Stimulated activated CD4-positive, alpha-beta T cell treated with anti-CD3 and anti-CD28 coated beads, Interleukin-1b, Interleukin-23, amount 100 ng/mL, for 1 hour (primary cell): ENCODE measurements around the gene CTNNA2.
"Not testable (repeated sequence)": the region's sequence is repeated elsewhere in the genome, so short reads cannot be mapped to it uniquely, and the experiment has no call there.

Source experiments
- DNase-seq, 2 donors: peaks; one replicate each; pipeline ENCODE4 v3.0.0-alpha.2; 2020; ENCODE audit warnings: low read depth in 2 of 2

Gene CTNNA2

DNA sequence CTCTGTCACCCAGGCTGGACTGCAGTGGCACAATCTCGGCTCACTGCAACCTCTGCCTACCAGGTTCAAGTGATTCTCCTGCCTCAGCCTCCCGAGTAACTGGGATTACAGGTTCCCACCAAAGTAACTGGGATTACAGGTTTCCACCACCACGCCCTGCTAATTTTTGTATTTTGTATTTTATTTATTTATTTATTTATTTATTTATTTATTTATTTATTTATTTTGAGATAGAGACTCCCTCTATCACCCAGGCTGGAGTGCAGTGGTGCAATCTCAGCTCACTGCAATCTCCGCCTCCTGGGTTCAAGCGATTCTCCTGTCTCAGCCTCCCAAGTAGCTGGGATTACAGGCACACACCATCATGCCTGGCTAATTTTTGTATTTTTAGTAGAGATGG is 633.9 kb downstream of the CTNNA2 start:
- not testable (repeated sequence) for DNase-seq

DNA sequence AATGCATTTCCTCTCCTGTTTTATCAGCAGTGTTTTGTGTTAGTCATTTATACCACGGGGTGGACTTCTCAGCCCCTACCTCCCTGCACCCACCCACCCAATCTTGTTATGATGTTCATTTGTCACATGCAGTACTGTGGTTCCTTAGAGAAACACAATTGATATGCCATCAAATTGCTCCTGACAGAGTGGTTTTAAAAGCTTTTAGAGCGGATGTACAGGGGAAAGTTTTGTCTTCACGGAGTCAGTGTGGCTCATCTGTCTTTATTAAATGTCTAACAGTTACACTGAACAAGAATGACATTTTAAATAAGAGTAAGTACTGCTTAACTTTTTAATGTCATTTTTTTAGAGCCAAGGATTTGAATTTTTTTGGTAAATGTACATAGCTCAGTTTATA is 634.8 kb downstream of the CTNNA2 start:
- DNase-seq = no peak

DNA sequence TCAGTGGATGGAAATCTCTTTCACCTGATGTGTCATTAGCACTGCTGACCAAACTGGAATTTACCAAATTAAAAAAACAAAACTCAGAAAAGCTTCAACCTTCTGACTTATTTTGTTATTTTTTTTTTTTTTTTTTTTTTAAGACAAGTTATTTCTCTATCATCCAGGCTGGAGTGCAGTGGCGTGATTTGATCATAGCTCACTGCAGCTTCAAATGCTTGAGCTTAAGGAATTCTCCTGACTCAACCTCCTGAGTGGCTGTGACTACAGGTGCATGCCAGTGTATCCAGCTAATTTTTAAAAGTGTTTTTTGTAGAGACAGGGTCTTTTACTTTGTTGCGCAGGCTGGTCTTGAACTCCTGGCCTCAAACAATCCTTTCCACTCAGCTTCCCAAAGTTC is 636.1 kb downstream of the CTNNA2 start:
- no peak for DNase-seq

DNA sequence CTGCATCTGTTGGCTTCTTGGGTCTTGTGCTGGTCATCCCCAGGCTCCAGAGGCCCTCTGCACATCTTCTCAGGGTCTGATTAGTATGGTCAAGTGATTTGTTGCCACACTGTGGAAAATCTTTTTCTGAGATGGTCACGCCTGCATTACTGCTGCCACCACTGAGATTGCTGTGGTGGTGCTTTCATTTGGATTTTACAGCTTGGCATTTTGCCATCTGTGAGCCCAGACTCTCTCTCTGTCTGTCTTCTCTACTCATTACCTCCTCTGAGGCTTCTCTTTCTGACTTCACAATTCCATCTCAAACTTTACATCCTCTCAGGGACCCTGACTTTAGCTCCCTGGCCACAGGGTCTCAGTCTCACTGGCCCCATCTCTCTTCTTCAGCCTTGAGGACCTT is 637.1 kb downstream of the CTNNA2 start:
- DNase-seq = no peak

DNA sequence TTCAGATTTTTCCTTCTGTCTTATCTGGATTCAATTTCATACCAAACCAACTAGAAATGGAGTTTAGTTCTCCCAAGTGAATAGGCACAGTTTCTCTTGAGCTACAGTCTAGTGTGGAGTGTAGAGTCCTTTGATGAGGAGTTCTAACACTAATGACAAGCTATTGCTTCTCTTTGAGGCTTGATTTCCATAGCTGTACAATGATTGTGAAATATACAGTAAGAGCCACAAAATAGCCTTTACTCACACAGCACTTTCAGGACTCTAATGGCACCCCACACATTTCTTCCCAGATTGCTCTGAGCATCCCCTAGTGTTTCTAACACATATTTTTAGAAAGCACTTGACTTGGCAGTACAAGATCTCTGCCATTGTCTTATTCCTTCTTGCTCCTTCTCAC is 638.4 kb downstream of the CTNNA2 start:
- DNase-seq = no peak

DNA sequence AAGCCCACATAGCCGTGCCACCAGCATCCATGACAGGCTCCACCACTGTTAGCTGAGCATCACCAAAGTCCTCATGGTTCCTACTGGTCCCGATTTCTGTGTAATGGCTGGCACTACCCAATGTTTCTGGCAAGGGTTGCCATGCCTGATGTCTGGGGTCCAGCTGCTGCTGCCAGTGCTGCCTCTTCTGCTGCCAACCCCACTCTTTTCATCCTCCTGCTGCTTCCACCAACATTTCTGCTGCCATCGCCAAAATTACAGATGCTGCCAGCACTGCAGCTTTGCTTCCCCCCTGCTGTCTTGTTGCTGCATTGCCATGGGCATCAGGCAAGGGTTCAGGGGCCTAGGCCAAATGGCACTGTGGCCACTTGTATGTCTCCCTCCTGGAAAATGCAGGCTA is 638.8 kb downstream of the CTNNA2 start:
- no peak for DNase-seq

DNA sequence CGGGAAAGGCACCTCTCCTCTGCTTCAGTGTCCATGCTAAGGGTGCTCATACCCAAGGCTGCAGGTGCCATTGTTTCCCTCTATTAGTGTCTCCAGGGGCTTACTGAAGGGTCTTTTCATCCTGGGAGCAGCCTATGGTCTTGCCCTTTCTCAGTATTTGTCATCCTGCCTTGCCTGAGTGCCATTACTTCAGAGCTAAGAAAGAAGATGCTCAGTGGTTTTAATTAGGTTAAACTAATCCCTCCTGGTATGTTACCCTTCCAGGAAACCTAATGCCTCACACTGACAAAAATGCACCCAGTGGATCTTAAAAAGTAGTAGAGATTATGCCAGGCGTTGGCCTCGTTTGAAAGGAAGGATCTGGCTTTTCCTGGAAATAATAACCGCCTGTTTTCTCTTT is 640.3 kb downstream of the CTNNA2 start:
- DNase-seq = no peak

DNA sequence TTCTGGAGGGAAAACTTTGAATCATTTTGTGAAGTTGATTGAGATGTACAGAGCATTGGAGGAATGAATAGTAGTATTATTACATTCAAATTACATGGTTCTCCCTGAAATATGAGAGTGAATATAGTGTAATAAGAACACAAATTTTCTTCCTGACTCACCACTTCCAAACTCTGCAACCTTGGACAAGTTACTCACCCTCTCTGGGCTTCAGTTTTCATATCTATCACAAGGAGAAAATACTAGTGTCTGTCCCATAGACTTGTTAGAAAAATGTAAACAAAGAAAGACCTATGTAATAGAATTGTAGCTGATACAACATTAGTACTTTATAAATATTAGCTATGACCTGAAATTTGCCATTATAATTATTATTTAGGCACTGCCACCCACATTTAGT is 640.9 kb downstream of the CTNNA2 start:
- no peak for DNase-seq

DNA sequence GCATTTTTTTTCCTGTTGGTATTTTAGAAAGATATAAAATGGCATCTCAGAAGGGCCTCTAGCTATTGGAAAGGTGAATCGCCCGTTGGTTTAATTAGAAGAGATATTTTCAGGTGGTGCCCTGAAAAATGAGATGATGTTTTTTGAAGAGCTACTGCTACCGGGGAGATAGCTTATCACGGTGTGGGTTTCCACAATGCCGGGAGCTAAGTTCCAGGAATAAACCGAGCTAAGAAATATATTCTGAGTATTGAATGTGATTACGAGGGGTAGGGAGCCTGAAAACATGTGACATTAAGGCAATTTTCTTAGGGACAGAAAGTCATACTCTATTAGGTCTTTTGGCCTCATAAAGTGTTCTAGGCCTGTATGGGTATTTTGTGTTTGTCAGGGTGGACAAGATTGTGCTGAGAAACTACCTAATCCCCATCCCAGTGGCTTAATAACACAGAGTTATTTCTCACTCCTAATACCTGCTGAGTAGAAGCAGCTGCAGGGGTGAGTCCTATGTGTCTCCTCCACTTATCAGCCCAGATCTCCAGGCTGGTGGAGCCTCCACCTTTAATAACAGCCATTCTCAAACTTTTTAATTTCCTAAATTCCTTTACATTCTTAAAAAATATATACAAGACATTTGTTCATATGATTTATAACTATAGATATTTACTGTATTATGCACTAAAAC is 641.5 kb downstream of the CTNNA2 start:
- no peak for DNase-seq

DNA sequence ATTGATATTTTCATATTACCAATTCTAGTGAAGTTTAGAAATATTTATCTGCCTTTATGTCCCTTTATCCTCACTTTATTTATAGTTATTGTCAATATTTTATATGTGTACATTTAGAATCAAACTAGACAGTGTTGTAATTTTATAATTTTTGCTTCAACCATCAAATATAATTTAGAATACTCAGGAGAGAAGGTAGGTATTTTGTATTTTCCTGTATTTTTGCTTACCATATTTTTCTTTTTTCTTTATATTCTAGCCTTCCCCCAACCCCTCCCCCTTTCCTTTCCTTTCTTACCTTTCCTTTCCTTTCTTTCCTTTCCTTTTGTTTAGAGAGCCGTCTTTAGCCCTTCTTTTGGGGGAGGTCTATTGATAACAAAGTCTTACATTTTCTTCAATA is 651.5 kb downstream of the CTNNA2 start:
- no peak for DNase-seq

DNA sequence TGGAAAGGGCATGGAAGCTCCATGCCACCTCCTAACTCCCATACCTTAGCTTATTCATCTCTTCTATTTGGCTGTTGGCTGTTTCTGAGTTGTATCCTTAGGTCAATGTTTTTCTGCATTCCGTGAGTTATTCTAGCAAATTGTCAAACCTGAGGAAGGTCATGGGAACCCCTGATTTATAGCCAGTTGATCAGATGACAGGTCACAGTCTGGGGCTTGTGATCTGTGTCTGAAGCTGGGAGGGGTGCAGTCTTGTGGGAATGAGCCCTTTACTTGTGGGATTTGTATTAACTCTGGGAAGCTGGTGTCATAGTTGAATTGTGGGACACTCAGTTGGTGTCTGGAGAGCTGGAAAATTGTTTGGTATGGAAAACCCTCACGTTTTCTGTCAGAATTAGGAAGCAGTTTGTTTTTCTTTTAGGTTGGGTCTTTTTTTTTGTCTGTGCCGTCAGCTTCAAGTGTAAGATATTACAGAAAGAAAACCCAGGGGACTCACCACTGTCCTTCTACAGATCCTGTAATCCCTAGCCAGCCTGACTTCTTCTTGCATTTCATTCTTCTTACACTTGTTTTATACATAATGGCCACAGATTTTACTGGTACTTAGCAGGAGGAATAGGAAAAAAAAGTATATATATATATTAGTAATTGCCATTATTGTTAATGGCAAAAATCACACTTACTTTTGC is 653.8 kb downstream of the CTNNA2 start:
- DNase-seq = no peak

DNA sequence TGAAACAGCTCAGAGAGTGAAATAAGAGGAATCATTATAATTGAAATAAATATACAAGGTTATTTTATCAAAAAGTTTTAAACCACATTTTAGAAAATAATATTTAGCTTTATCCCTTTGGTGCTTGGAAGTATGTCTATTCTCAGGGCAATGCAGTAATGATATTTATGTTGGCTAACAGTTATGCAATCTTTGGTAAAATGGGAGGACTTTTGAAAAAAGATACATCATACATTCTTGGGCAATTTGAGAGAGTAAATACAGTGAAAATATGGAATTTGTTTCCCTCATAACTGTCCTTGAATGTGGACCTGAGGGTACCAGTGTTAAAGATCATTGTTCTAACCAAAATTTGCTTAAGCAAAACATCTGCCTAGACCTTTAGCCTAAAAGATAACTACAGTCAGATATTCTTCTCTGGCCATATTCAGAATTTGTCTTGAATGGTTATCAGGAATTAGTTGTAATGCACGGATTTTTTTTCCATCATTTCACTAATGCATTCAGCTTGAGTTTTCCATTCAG is 654.5 kb downstream of the CTNNA2 start:
- no peak for DNase-seq

DNA sequence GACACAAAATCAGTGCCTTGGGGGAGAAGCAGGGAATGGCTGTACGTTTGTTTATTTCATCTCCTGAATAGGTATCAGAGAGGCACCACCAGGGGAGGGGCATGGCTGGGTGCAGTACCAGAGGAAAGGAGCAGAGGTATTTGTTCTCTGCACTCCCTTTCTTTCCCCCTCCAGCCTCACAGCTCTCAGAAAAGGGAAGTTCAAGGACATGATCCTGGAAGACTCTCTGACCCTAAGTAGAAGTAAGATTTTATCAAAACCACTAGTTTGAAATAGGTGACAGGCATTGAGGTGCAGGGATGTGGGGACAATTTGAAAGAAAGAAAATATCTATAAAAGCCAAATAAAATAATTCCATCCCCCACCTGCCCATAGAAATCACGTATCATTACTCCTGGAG is 655.2 kb downstream of the CTNNA2 start:
- no peak for DNase-seq

DNA sequence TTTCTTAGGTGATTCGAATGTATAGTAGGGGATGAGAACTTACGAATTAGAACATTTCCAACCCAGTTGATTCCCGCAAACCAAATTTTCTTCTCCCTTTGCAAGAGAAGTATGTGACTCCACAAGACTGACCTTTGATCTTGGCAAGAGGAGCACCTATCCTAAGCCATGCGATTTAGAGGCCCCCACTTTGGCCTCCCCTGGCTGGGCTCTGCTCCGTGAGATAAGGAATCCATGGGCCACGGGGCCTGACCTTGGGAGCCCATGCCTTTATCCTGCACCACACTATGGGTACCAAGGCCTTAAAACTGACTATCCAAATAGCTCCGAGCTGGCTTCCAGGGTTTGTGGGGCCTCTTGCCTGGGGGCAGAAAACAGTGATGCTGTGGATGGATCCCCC is 656.0 kb downstream of the CTNNA2 start:
- no peak for DNase-seq

DNA sequence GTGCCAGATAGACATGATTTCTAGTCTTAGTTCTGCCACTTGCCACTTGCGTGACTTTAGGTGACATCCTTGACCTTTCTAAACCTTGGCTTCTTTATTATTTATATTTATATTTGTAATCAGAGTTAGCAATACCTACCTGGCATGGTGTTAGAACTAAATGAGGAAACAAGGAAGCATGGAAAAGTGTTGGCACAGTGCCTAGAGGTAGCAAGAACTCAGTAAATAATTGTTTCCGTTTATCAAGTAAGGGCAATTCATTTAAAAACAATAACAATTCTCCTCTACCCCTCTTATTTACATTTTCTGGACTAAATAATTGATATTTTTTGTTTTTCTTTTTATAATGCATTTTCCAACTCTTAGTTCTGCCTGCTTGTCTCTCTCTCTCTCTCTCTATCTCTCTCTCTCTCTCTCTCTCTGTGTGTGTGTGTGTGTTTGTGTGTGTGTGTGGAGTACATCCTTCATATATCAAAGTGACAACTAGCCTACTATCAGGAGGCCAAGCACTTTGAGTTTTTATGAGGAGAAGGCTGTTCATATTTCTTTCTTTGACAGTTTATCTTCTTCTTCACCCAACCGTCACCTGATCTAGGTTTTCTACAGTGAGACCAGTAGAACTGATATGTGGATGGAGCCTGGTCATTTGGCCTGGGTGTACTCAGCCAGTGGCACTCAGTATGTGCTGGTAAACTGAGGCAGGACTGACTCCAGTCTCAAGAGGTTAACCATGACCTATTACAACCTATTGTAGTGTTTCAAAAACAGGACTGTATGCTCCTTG is 657.2 kb downstream of the CTNNA2 start:
- DNase-seq = no peak

DNA sequence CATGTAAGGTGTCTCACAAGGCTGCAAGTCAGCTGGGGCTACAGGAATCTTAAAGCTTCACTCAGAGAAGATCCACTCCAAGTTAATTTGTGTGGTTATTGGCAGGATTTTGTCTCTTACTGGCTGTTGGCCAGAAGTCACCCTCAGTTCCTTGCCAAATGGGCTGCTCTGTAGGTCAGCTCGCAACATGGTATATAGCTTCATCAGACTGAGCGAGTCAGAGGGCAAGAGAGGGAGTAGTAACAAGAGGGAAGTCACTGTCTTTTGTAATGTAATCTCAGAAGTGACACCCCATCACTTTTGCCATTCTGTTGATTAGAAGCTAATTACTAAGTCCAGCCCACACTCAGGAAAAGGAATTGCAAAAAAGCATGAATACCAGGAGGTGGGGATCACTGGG is 672.2 kb downstream of the CTNNA2 start:
- DNase-seq = no peak

DNA sequence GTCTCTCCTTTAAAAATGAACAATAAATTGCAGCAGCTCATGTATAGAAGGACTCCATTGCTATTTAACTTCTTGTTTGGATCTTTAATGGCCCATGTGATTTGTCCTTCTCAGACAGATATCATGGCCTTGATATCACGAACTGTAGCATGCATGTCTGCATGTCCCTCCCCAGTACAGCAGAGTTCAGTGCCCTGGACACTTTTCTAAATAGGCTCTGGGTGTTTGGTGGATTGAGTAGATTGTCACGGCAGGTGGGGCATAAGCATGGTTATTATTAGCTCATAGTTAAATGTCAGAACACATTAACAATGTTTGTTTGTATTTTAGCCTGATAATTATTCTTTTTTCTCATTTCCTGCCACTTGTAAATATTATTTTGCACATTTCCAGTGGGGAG is 673.4 kb downstream of the CTNNA2 start:
- DNase-seq = no peak

DNA sequence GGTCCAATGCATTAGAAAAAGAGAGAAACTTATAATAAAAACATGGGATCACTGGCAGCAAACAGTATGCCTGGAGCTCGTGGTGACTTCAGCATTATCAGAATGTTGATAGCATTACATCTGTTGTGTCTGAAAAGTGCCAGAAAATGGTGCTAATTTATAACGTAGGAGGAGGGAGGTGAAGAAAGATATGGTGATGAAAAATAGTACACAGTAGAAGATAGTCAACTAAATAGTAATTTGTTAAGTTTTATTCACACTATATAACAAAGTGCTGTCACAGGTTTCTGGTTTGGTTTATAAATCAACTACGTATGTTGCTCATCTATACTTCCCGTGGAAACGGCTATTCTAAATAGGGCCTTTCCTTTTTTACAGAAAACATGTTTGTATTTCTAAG is 674.3 kb downstream of the CTNNA2 start:
- DNase-seq = no peak

DNA sequence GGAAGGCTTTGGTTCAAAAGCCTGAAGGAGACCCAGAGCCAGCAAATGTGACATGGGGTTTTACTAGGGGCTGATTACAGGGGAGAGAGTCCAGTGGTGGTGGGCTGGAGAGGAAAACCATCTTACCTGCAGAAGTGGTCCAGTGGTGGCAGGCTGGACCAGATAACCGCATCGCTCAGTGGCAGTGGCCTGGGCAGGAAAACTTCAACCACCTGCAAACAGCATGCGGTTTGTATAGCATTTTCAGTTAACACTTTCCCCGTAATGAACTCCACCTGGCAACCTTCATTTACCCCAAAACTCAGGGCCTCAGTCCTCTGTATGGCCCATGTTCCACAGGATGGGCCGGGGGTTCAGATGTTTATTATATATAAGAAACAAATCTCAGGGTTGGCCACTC is 677.3 kb downstream of the CTNNA2 start:
- DNase-seq = no peak

DNA sequence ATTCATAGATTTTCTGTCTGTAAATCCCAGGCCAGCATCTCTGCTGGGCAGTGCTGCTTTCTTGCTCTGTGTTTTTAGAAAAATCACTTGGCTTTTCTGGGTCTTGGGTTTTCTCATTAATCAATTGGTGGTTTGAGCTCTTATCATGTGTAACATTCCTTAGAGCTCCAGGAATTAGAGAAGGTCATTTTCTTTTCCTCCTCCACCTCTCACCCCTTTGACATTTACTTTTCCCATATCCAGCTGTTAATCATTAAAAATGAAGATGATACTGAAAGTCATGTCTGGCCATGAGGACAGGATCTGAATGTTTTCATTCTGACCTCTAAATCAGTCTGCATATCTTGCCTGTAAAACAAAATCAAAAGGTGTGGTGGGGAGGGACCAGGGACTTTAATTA is 680.7 kb downstream of the CTNNA2 start:
- DNase-seq = no peak

DNA sequence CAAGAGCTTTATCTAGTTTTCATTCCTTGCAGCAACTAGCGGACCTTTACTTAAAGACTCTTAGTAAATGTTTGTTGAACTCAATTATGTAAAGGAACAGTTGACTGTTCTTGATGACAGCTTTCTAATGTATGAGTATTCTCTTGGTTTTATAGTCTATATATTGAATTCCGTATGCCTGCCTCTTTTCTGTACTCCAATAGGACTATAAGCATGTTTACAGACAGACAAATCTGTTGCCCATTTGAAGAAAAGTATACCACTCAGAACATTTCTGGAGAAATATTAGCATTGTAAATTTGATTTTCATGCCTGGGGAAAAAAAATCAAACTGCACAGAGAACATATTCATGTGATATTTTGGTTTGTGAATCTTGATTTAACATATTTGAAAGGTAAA is 682.2 kb downstream of the CTNNA2 start:
- no peak for DNase-seq

DNA sequence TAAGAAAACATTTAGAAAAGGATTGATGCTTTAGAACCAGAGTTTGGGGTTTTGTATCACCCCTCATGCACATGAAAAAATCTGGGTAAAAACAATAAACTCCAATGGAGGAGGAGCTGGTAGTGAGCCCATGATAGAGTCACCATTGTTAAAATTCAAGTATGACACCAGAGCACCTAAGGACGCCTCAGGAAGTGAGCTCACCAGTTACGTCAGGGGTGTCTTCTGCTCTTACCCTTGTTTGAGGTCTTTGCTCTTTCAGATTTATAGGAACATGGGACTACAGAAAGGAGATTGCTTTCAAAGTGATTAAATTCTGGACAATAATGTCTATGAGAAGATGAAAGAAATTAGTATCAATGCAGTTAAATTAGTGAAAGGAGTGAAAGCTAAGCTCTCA is 685.2 kb downstream of the CTNNA2 start:
- no peak for DNase-seq

DNA sequence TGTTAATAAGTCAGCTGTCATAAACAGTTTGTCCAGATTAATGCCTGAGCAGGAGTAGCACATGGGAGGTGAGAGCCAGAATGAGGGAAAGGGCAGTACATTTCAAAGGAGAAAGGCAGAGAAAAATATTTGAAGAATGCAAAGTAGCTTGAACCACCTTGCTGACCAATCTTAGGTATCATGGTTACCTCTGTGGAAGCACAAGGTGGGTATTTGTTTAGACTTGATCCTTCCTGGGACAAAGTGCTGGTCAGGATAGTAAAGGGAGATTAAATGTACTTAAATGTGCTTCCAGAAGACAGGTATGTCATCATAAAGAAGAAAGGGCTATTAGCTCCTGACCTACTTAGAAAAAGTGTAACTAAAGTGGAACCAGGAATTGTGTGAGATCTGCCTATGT is 686.7 kb downstream of the CTNNA2 start:
- DNase-seq = no peak
